Skin epidermis (tissue), 12 donors: ENCODE results near the gene OR10T2.
"Not testable (repeated sequence)": the region's sequence is repeated elsewhere in the genome, so short reads cannot be mapped to it uniquely, and the experiment has no call there.

Source experiments
- H3K27ac ChIP-seq, 21 experiments: fragments of 200-600 bp; sonication (generic) in 11 of 21; one replicate each; pipeline ENCODE4 v1.5.0; 2020; ENCODE audit warnings: mild to moderate bottlenecking in 3 of 21, inconsistent platforms in 2 of 21, moderate library complexity in 2 of 21
- H3K4me3 ChIP-seq, 7 experiments: fragments of 200-600 bp; sonication (generic) in 2 of 7; one replicate each; pipeline ENCODE4 v1.5.0; 2020; ENCODE audit warnings: inconsistent platforms in 2 of 7, mild to moderate bottlenecking in 2 of 7, moderate library complexity in 1 of 7

Gene OR10T2, protein sequence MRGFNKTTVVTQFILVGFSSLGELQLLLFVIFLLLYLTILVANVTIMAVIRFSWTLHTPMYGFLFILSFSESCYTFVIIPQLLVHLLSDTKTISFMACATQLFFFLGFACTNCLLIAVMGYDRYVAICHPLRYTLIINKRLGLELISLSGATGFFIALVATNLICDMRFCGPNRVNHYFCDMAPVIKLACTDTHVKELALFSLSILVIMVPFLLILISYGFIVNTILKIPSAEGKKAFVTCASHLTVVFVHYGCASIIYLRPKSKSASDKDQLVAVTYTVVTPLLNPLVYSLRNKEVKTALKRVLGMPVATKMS

DNA sequence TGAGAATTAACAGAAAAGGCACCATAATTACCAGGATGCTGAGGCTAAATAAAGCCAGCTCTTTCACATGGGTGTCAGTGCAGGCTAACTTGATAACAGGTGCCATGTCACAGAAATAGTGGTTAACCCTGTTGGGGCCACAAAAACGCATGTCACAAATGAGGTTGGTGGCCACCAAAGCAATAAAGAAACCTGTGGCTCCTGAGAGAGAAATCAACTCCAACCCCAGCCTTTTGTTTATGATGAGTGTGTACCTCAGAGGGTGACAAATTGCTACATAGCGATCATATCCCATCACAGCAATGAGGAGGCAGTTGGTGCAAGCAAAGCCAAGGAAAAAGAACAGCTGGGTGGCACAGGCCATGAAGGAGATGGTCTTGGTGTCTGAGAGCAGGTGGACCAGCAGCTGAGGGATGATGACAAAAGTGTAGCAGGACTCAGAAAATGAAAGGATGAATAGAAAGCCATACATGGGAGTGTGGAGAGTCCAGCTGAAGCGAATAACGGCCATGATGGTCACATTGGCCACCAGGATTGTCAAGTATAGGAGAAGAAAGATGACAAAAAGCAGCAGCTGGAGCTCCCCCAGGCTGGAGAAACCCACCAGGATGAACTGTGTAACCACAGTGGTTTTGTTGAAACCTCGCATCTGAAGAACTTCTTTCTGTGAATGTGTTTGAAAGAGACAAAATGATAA lies at the start of gene OR10T2:
Gene OR10T2 (minus strand): TSS at position 649 of the 697 bp plus-strand sequence. CDS start 0 bp downstream, at position 649.
- no peak within 1 kb of the TSS for H3K27ac ChIP-seq
- no peak within 1 kb of the TSS for H3K4me3 ChIP-seq

DNA sequence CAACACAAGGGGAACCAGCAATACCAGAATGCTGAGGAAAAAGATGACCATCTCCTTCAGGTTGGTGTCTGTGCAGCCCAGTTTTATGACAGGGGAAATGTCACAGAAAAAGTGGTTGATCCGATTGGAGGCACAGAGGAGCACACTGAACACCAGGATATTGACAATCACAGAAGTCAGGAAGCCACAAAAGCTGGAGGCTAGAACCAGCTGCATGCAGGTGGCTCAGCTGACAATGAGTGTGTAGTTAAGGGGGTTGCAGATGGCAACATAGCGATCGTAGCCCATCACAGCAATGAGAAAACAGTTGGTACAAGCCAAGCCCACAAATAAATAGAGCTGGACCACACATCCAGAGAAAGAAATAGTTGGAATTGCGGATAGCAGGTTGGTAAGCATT lies 46.1 kb upstream of the OR10T2 start:
- Histone ChIP-seq H3K4me3 (no peak overlapping the region), H3K27ac (no peak overlapping the region)

DNA sequence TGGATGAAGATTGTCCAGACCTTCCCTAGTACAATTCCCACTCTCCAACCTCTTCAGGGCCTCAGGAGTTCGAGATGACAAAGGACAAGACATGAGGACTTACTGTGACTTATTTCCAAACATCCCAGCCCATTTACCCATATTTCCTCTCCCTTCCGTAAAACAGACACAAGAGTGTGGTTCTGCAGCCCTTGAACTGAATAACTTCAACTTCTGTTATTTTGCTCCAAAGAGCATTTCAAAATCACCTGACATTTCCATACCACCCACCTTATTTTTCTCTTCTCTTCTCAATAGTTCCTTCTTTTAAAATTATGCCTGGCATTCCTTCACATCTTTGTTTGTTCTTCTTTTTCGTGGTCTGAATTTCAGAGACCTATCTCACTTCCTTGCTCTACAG lies 35.5 kb upstream of the OR10T2 start:
- Histone ChIP-seq H3K4me3 (no peak overlapping the region), H3K27ac (no peak overlapping the region)

DNA sequence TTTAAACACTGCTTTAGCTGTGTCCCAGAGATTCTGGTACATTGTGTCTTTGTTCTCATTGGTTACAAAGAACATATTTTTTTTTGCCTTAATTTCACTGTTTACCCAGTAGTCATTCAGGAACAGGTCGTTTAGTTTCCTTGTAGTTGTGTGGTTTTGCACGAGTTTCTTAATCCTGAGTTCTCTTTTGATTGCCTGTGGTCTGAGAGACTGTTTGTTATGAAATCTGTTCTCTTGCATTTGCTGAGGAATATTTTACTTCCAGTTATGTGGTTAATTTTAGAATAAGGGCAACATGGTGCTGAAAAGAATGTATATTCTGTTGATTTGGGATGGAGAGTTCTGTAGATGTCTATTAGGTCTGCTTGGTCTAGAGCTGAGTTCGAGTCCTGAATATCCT lies 30.9 kb upstream of the OR10T2 start:
- not testable (repeated sequence) for H3K27ac ChIP-seq, H3K4me3 ChIP-seq

DNA sequence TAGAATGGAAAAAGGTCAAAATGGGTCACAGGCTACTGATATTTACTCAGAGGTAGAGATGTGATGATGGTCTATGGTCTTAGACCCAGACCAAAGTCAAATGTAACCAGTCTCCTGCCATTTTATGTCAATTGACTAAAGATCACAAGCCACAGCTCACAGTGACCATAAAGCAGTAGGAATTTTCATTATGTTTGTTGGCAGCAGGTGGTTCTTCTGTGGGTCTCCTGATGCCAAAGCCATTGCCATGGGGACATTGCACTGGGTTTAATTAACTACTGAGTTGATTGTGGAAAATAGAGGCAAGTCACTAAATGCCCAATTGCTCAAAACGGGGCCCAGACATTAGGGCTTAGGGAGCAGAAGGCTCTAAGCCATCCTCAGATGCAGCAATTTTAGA lies 26.9 kb upstream of the OR10T2 start, which contains the start of gene OR10K2:
Gene OR10K2 (minus strand): TSS at position 101 of the 400 bp plus-strand sequence. CDS start 5,371 bp downstream, outside the sequence.
- no peak within 1 kb of the TSS for H3K4me3 ChIP-seq
- no peak within 1 kb of the TSS for H3K27ac ChIP-seq

DNA sequence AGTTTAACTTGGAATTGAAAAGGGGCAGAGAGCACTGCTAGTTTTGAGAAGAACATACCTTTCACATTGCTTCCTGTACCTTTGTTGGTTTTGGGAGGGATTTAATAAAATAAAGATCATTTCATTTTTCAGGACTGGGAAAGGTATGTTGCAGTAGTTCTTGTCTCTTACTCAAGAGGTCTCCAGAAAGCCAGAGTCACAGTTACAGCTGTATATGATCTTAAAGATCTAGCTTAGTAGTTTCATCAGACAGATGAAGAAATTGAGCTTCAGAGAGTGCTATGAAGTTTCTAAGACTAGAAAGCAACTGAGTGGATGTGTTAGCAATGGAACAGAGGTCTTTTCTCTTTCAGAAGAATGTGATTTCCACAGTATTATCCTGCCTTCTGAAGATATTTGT lies 25.8 kb upstream of the OR10T2 start:
- H3K4me3 ChIP-seq, result no peak overlapping the region
- no peak overlapping the region for H3K27ac ChIP-seq

DNA sequence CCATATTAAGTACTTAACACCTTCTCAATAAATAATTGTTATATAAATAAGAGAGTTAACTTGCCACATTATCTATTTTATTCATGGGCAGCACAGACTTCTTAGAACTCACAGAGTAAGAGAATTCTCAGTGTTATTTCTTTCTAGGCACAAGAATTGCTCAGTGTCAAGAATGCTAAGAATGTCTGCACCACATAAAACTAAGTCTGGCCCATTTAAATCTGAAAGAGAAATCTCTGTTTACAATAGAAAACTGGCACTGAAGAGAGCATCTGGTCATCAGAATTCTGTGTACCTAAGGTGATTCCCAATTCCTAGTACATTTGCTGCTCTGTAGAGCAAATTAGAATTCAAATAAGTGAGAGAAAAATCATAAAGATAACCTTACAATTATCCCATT lies 22.9 kb upstream of the OR10T2 start:
- Histone ChIP-seq H3K27ac (no peak overlapping the region), H3K4me3 (no peak overlapping the region)

DNA sequence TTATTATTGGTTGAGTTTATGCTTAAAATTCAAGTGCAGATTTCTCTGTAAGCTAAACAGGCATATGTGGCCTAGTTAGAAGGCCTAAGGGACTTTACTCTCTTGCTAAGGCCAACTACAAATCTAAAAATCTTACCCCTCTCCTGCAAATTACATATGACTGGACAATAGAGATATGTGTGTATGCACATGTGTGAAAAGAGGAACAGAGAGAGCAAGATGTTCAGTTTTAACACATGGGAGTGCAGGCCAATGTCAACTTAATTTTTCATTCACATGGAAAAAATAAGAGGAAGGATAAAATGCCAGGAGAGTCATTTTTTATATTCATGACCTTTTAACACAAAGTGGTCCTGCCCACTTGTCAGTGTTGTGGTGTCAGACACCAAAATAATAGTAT lies 18.3 kb upstream of the OR10T2 start:
- H3K4me3 ChIP-seq, result no peak overlapping the region
- no peak overlapping the region for H3K27ac ChIP-seq

DNA sequence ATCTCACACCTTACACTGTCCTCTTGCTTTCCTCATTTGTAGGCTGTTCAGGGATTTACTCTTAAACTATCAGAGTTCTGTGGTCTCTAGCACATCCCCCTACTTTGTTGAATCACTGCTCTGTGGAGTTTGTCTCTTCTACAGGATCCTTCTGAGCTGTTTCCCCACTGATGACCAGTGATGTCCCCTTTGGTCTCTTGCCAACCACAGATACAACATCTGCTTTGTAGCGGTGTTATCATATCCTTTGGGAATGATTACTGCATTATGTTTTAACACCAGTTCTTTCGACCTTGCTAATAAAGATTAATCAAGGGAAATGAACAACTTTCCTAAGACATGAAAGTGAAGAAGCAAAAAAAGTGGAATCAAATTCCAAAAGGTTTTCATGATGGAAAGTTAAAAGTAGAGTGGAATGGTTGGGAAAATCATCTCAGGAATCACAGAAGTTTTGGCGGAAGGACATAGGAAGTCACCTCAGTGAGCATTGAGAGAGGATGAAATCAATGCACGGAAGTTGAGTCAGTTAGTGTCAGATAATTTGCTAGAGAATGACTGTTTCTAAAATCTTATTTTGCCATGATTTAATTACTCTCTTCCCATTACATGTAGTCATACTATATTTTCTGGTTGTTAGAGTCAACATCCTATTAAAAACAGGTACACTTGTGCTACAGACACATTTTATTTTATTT lies 15.5 kb upstream of the OR10T2 start:
- Histone ChIP-seq H3K4me3 (no peak overlapping the region), H3K27ac (no peak overlapping the region)

DNA sequence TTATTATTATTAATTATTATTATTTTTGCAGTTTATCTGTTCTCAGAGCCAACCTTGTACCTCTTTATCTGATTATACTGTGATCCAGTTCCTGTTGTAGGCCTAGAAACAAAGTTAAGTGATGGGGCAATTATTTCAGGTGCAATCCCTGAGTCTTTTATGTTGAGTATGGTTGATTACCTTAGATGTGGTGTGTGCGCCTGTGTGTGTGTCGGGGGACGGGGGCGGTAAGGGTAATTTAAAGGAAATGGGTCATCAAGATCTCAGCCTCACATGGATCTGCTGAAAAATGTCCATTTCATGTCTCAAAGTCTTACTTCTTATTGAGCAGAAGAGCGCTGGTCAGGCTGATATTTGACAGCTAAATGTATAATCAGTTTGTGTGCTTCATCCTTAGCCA lies 7.8 kb upstream of the OR10T2 start:
- no peak overlapping the region for H3K27ac ChIP-seq

DNA sequence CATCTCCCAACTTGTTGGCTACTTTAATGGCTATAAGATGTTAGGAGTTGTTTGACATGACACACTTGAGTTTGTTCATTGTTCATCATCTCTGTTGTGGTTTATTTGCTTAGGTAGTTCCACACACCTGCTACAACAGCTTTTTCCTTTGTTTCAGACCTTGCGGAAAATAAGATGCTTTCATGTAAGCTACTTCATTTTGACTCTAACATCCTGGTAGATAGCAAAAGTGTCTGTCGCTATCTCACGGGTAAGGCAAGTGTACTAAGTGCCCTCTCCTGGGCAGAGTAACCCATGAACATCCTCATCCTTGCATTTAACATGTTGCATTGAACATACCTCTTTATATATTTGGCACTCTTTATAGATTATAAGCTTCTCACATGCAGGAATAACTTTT lies 1.6 kb upstream of the OR10T2 start:
- Histone ChIP-seq H3K27ac (no peak overlapping the region), H3K4me3 (no peak overlapping the region)

More for the DNA sequence above, 7.8 kb upstream of the OR10T2 start:
- no peak overlapping the region for H3K4me3 ChIP-seq

DNA sequence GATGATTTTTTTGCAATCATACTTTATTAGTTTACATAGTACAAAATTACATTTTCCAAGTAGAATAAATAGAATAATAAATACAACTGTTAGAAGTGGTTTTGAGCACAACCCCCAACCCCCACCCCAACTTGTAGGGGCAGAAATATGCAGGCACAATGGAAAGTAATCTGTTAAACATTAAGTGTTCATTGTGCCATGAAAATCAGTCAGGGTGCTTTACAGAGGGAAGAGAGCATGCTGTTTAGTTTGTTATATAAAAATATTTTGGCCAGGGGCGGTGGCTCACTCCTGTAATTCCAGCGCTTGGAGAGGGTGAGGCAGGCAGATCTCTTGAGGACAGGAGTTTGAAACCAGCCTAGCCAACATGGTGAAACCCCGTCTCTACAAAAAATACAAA lies 2.6 kb downstream of the OR10T2 start:
- Histone ChIP-seq H3K27ac (no peak overlapping the region), H3K4me3 (no peak overlapping the region)

DNA sequence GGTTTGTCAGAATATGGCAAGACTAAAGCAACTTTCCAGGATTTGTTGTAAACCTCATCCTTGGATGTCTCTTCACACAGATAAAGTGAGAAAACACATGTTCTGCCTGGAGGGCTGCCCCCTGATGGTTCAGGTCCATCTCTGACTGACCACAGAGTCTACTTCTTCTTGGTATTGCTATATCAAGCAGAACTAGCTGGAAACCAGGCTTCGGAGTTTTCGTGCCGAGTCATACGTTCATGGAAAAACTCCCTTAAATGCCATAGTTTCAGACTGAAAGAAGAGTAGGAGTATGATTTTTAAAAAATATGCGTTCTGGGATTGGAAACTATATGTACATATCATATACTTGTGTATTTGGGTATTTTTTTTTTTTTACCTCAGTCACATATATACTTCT lies 5.8 kb downstream of the OR10T2 start:
- H3K4me3 ChIP-seq, result no peak overlapping the region

DNA sequence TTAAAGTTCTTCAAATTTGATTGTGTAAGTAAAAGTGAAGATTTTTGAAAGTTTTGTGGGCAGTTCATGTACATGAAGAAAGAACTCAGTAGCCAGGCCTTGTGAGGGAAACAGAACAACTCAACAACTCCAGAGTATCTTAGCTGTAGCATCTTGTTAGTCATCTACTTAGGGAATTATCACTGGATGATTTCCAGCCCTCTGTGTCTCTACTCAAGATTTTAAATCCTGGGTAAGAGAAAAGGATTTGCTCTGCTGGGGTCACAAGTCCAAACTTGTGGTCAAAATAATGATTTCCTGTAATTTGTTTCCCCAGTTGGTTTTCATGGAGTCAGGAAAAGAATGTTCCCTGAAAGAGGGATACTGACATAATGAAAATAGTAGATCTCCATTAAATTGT lies 8.2 kb downstream of the OR10T2 start:
- Histone ChIP-seq H3K27ac (no peak overlapping the region), H3K4me3 (no peak overlapping the region)

More for the DNA sequence above, 5.8 kb downstream of the OR10T2 start:
- H3K27ac ChIP-seq, result no peak overlapping the region

DNA sequence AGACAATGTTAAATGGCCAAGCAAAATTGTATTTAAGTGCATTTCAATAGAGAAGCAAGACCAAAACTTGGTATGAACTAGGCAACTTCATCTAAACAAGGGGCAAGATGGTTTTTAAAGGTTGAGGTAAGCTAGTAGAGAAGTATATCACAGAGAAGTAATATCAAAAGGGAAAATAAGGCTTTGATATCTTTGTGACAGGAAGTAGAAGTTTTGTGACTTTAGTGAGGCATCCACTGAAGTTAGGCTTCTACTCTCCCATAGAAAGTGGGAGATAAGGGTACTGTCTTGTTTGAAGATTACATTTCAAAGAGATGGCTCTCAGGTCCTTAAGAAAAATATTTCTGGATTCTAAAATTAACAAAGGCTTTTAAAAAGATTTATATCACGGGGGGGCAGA lies 8.9 kb downstream of the OR10T2 start:
- no peak overlapping the region for H3K27ac ChIP-seq
- H3K4me3 ChIP-seq, result no peak overlapping the region

DNA sequence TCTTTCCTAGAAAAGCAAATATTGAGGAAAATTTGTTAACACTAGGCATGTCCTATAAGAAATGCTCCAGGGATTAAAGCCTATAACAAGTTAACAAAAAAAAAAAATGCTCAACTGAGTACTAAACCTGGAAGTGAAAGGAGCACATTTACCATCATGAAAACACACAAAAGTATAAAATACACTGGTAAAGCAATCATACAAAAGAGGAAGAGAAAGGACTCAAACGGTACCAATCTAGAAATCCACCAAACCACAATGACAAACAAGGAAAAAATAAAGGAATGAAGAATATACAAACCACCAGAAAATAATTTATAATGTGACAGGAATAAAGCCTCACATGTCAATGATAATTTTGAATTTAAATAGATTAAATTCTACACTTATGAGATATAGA lies 24.4 kb downstream of the OR10T2 start:
- no peak overlapping the region for H3K4me3 ChIP-seq
- H3K27ac ChIP-seq, result no peak overlapping the region

DNA sequence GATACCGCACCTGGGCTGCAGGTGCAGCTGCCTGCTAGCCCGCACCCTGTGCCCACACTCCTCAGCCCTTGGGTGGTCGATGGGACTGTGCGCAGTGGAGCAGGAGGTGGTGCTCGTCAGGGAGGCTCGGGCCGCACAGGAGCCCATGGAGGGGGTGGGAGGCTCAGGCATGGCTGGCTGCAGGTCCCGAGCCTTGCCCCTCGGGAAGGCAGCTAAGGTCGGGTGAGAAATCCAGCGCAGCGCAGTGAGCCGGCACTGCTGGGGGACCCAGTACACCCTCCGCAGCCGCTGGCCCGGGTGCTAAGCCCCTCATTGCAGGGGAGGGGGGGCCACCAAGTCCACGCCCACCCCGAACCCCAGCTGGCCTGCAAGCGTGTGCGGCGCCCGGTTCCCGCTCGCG lies 25.2 kb downstream of the OR10T2 start:
- not testable (repeated sequence) for H3K4me3 ChIP-seq, H3K27ac ChIP-seq

DNA sequence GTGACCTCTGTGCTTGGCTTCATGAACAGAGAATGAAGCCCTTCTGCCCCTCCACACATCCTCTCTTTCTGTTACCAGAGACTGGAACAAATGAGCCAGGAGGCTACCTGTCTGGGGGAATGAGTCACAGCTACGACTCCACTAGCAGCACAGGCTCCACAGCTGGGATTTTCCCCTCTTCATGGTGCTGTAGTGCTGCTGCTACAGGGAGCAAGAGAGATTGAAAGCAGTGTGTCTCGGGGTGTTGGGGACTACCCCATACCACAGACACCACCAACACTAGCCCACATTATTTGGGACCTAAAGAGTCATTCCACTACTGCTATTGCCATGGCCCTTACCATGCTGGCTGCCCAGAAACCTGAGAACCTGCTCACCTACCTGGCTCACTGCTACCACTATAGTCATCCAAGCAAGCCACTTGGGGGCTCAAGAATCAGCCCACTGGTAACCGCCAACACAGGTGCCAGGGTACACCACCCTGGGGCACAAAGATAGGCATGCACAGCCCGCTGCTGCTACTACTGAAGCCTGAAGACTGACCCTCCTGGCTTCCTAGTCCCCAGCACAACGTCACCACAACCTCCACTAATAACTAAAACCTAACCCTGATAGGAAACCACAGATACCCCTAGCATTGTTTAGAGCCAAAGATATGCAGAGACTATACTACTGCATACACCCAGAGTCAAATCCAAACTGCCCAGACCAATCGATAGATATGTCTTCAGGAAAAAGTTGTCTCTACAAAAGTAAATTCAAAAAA lies 27.9 kb downstream of the OR10T2 start:
- Histone ChIP-seq H3K27ac (no peak overlapping the region), H3K4me3 (no peak overlapping the region)

DNA sequence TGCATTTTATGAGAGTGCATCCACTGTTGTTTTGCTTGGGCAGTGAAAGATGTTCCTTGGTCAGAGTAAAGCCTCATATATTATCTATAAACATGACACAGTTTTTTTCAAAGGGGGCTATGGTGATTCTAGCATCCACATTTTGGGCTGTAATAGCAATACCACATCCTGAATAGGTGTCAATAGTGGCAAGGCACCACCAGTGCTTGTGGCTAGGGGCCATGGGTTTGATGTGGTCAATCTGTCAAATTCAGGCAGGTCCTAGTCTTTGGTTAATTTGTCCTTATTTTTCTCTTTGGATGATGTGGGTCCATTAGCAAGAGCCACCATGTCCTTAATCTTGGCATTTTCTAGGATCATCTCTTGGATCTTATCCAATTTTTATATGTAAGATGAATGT lies 32.5 kb downstream of the OR10T2 start:
- H3K27ac ChIP-seq, result no peak overlapping the region
- H3K4me3 ChIP-seq, result no peak overlapping the region

DNA sequence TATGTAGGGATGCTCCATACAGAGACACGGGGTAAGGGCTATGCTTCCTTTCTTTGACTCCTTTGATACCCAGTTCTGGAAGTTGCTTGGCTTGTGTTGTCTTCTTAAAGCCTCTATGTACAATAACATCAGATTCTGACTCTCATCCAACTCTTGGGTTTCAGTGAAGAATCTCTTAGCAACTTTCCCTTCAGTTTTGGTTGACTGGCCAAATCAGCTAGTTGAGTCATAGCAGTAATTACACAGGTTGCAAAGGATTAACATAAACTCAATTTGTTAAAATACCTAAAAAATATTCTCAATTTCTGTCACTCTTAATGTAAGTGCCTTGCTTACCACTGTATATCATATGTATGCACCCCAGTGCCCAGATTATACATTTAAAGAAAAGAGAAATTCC lies 36.3 kb downstream of the OR10T2 start:
- Histone ChIP-seq H3K27ac (no peak overlapping the region), H3K4me3 (no peak overlapping the region)
